ENCODE results near the gene TXNDC17.
"Not testable (repeated sequence)": the region's sequence is repeated elsewhere in the genome, so short reads cannot be mapped to it uniquely, and the experiment has no call there.

Gene TXNDC17

GRCh38 chr17:6688944-6689343 lies 48.1 kb downstream of the TXNDC17 start:
- Histone ChIP-seq H4K20me1 (ENCODE audit: low read depth, low read length) (no peaks in the 10 kb centered on the region), H3K4me3 (ENCODE audit: insufficient read depth, low read length, poor library complexity, severe bottlenecking) (no peak overlapping the region), H3K27me3 (ENCODE audit: low read length) (no peaks in the 10 kb centered on the region), H3K79me2 (ENCODE audit: insufficient read depth, low read length) (no peaks in the 10 kb centered on the region), H3K9me3 (ENCODE audit: insufficient read depth, low read length) (no peaks in the 10 kb centered on the region), H3K27ac (ENCODE audit: low read depth, low read length) (no peak overlapping the region), H3F3A (ENCODE audit: insufficient read depth) (no peaks in the 10 kb centered on the region), H3K4me2 (ENCODE audit: low read depth, low read length, poor library complexity, severe bottlenecking) (no peak overlapping the region), H2AFZ (ENCODE audit: low read depth, low read length, severe bottlenecking) (no peak overlapping the region), H3K9ac (ENCODE audit: low read length) (no peak overlapping the region), H3K9me2 (replicated peaks; ENCODE audit: insufficient read depth, low read length) (no peaks in the 10 kb centered on the region), H3K36me3 (ENCODE audit: low read length) (no peaks in the 10 kb centered on the region)
- TF ChIP-seq CTCF (IDR thresholded peaks at IDR 0.05; ENCODE audit: insufficient read depth, low read length, poor library complexity, severe bottlenecking): no peak
- TF ChIP-seq EZH2phosphoT487 (conservative IDR thresholded peaks at IDR 0.05; ENCODE audit: low read length): no peak

GRCh38 chr17:6690641-6691040 lies 49.8 kb downstream of the TXNDC17 start:
- no peaks in the 10 kb centered on the region for H3K36me3 ChIP-seq (ENCODE audit: low read length)
- TF ChIP-seq EZH2phosphoT487 (conservative IDR thresholded peaks at IDR 0.05; ENCODE audit: low read length): no peak
- no peak for TF ChIP-seq CTCF (IDR thresholded peaks at IDR 0.05; ENCODE audit: insufficient read depth, low read length, poor library complexity, severe bottlenecking)
- H3K27me3 ChIP-seq (ENCODE audit: low read length): no peaks in the 10 kb centered on the region
- no peak overlapping the region for H3K4me2 ChIP-seq (ENCODE audit: low read depth, low read length, poor library complexity, severe bottlenecking)
- H3K9me3 ChIP-seq (ENCODE audit: insufficient read depth, low read length): no peaks in the 10 kb centered on the region
- H3K27ac ChIP-seq (ENCODE audit: low read depth, low read length): no peak overlapping the region
- no peaks in the 10 kb centered on the region for H4K20me1 ChIP-seq (ENCODE audit: low read depth, low read length)
- no peaks in the 10 kb centered on the region for H3K9me2 ChIP-seq (replicated peaks; ENCODE audit: insufficient read depth, low read length)
- no peak overlapping the region for H3K9ac ChIP-seq (ENCODE audit: low read length)
- H3F3A ChIP-seq (ENCODE audit: insufficient read depth): no peaks in the 10 kb centered on the region
- H3K4me3 ChIP-seq (ENCODE audit: insufficient read depth, low read length, poor library complexity, severe bottlenecking): no peak overlapping the region
- no peaks in the 10 kb centered on the region for H3K79me2 ChIP-seq (ENCODE audit: insufficient read depth, low read length)
- no peak overlapping the region for H2AFZ ChIP-seq (ENCODE audit: low read depth, low read length, severe bottlenecking)

GRCh38 chr17:6691546-6691945 lies 50.7 kb downstream of the TXNDC17 start:
- Histone ChIP-seq H3K27me3 (ENCODE audit: low read length) (no peaks in the 10 kb centered on the region), H2AFZ (ENCODE audit: low read depth, low read length, severe bottlenecking) (no peak overlapping the region), H3K27ac (ENCODE audit: low read depth, low read length) (no peak overlapping the region), H3K4me3 (ENCODE audit: insufficient read depth, low read length, poor library complexity, severe bottlenecking) (no peak overlapping the region), H3K9me3 (ENCODE audit: insufficient read depth, low read length) (no peaks in the 10 kb centered on the region), H3K9me2 (replicated peaks; ENCODE audit: insufficient read depth, low read length) (no peaks in the 10 kb centered on the region), H3K9ac (ENCODE audit: low read length) (no peak overlapping the region), H4K20me1 (ENCODE audit: low read depth, low read length) (no peaks in the 10 kb centered on the region), H3K36me3 (ENCODE audit: low read length) (no peaks in the 10 kb centered on the region), H3K4me2 (ENCODE audit: low read depth, low read length, poor library complexity, severe bottlenecking) (no peak overlapping the region), H3F3A (ENCODE audit: insufficient read depth) (no peaks in the 10 kb centered on the region), H3K79me2 (ENCODE audit: insufficient read depth, low read length) (no peaks in the 10 kb centered on the region)
- TF ChIP-seq CTCF (IDR thresholded peaks at IDR 0.05; ENCODE audit: insufficient read depth, low read length, poor library complexity, severe bottlenecking) (no peak), EZH2phosphoT487 (conservative IDR thresholded peaks at IDR 0.05; ENCODE audit: low read length) (no peak)

- H3K27me3 ChIP-seq (ENCODE audit: low read length); H3K27ac ChIP-seq (ENCODE audit: low read depth, low read length); H3K9me3 ChIP-seq (ENCODE audit: insufficient read depth, low read length); H4K20me1 ChIP-seq (ENCODE audit: low read depth, low read length); H2AFZ ChIP-seq (ENCODE audit: low read depth, low read length, severe bottlenecking); H3K79me2 ChIP-seq (ENCODE audit: insufficient read depth, low read length); H3K4me3 ChIP-seq (ENCODE audit: insufficient read depth, low read length, poor library complexity, severe bottlenecking); H3K4me2 ChIP-seq (ENCODE audit: low read depth, low read length, poor library complexity, severe bottlenecking); H3F3A ChIP-seq (ENCODE audit: insufficient read depth); H3K9me2 ChIP-seq (replicated peaks; ENCODE audit: insufficient read depth, low read length); H3K36me3 ChIP-seq (ENCODE audit: low read length); H3K9ac ChIP-seq (ENCODE audit: low read length): not testable (repeated sequence)
Observed at GRCh38 chr17:6691958-6692357, 51.1 kb downstream of the TXNDC17 start.

Measured in SU-DHL-6 (cell line).